Measurements from ENCODE around the gene PRRX2.
"Not testable (repeated sequence)": the region's sequence is repeated elsewhere in the genome, so short reads cannot be mapped to it uniquely, and the experiment has no call there.

The PRRX2 gene

GRCh38 chr9:129635099-129636065 is 30.1 kb upstream of the PRRX2 start:
- in situ Hi-C loops (cut with MboI; ENCODE audit: low sequenced_read_pairs) = no loop called here

- in situ Hi-C loops (cut with MboI; ENCODE audit: low sequenced_read_pairs) = not testable (repeated sequence)
Observed at GRCh38 chr9:129636343-129636742, 29.1 kb upstream of the PRRX2 start.

GRCh38 chr9:129637102-129637501 is 28.3 kb upstream of the PRRX2 start:
- in situ Hi-C loops (cut with MboI; ENCODE audit: low sequenced_read_pairs) = no loop called here

- in situ Hi-C loops (cut with MboI; ENCODE audit: low sequenced_read_pairs) = no loop called here
Observed at GRCh38 chr9:129637673-129638439, 27.6 kb upstream of the PRRX2 start.

GRCh38 chr9:129639034-129639630 is 26.3 kb upstream of the PRRX2 start:
- in situ Hi-C loops (cut with MboI; ENCODE audit: low sequenced_read_pairs) = no loop called here

- in situ Hi-C loops (cut with MboI; ENCODE audit: low sequenced_read_pairs) = no loop called here
Observed at GRCh38 chr9:129639756-129640085, 25.7 kb upstream of the PRRX2 start.

- in situ Hi-C loops (cut with MboI; ENCODE audit: low sequenced_read_pairs) = no loop called here
Observed at GRCh38 chr9:129640086-129640870, 25.2 kb upstream of the PRRX2 start.

GRCh38 chr9:129640871-129641749 is 24.3 kb upstream of the PRRX2 start:
- in situ Hi-C loops (cut with MboI; ENCODE audit: low sequenced_read_pairs) = no loop called here

- in situ Hi-C loops (cut with MboI; ENCODE audit: low sequenced_read_pairs) = no loop called here
Observed at GRCh38 chr9:129641750-129642585, 23.5 kb upstream of the PRRX2 start, which contains the start of gene ASB6. ASB6 (minus strand) TSS chr9:129642151; CDS start chr9:129641999, 152 bp downstream.

- in situ Hi-C loops (cut with MboI; ENCODE audit: low sequenced_read_pairs) = no loop called here
Observed at GRCh38 chr9:129643706-129644105, 21.7 kb upstream of the PRRX2 start.

GRCh38 chr9:129644365-129644764 is 21.1 kb upstream of the PRRX2 start:
- in situ Hi-C loops (cut with MboI; ENCODE audit: low sequenced_read_pairs) = no loop called here

GRCh38 chr9:129644902-129645301 is 20.5 kb upstream of the PRRX2 start:
- in situ Hi-C loops (cut with MboI; ENCODE audit: low sequenced_read_pairs) = no loop called here

GRCh38 chr9:129646252-129646651 is 19.2 kb upstream of the PRRX2 start:
- in situ Hi-C loops (cut with MboI; ENCODE audit: low sequenced_read_pairs) = no loop called here

GRCh38 chr9:129646654-129647053 is 18.8 kb upstream of the PRRX2 start:
- in situ Hi-C loops (cut with MboI; ENCODE audit: low sequenced_read_pairs) = no loop called here

- in situ Hi-C loops (cut with MboI; ENCODE audit: low sequenced_read_pairs) = no loop called here
Observed at GRCh38 chr9:129647635-129648034, 17.8 kb upstream of the PRRX2 start.

GRCh38 chr9:129648092-129648763 is 17.2 kb upstream of the PRRX2 start:
- in situ Hi-C loops (cut with MboI; ENCODE audit: low sequenced_read_pairs) = no loop called here

GRCh38 chr9:129648764-129649115 is 16.7 kb upstream of the PRRX2 start:
- in situ Hi-C loops (cut with MboI; ENCODE audit: low sequenced_read_pairs) = no loop called here

Data from hTERT RPE-1 (cell line).